IMR-90 (cell line): ENCODE results near the gene GMEB2.
"Not testable (repeated sequence)": the region's sequence is repeated elsewhere in the genome, so short reads cannot be mapped to it uniquely, and the experiment has no call there.

Experiments used
- FOS ChIP-seq: fragments of 150-350 bp; IDR thresholded peaks from 2 replicates; pipeline ENCODE4 v1.6.1; 2016; ENCODE audit warnings: low read depth, low read length
- MAFK ChIP-seq: IDR thresholded peaks from 2 replicates; pipeline ENCODE4 v1.6.1; 2012; ENCODE audit warnings: low read depth, low read length, improper control_type of control experiment
- POLR2A ChIP-seq: IDR thresholded peaks from 2 replicates; pipeline ENCODE4 v1.6.1; 2012; ENCODE audit warnings: mild to moderate bottlenecking, low read depth, low read length
- RAD21 ChIP-seq: IDR thresholded peaks from 2 replicates; pipeline ENCODE4 v1.6.1; 2012; ENCODE audit warnings: low read length, improper control_type of control experiment
- RCOR1 ChIP-seq: IDR thresholded peaks from 2 replicates; pipeline ENCODE4 v1.6.1; 2012; ENCODE audit warnings: mild to moderate bottlenecking, low read length, improper control_type of control experiment; ENCODE audit not compliant: insufficient replicate concordance
- RFX5 ChIP-seq: IDR thresholded peaks from 2 replicates; pipeline ENCODE4 v1.8.0; 2012; ENCODE audit warnings: low read depth, mild to moderate bottlenecking, low read length, moderate library complexity
- TF ChIP-seq, protein P1 (sequence below): conservative IDR thresholded peaks from 2 replicates; pipeline ENCODE4 v1.5.1; 2012; ENCODE audit warnings: mild to moderate bottlenecking, low read depth, low read length, improper control_type of control experiment
- TF ChIP-seq, protein P2 (sequence below): fragments of 150-350 bp; IDR thresholded peaks from 2 replicates; pipeline ENCODE4 v1.6.1; 2017; ENCODE audit warnings: mild to moderate bottlenecking, antibody characterized with exemption, low read length, low read depth

DNA sequence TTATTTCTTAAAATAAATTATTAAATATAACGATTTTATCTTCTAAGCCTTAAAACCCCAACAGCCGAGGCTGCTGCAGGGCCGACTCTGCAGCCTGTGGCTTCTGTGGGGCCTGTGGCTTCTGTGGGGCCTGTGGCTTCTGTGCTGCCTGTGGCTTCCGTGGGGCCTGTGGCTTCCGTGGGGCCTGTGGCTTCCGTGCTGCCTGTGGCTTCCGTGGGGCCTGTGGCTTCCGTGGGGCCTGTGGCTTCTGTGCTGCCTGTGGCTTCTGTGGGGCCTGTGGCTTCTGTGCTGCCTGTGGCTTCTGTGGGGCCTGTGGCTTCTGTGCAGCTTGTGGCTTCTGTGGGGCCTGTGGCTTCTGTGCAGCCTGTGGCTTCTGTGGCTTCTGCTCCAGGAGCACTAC is 25.2 kb downstream of the GMEB2 start:
- not testable (repeated sequence) for TF ChIP-seq POLR2A, RAD21, FOS, RCOR1, MAFK, RFX5
- TF ChIP-seq, protein P1, sequence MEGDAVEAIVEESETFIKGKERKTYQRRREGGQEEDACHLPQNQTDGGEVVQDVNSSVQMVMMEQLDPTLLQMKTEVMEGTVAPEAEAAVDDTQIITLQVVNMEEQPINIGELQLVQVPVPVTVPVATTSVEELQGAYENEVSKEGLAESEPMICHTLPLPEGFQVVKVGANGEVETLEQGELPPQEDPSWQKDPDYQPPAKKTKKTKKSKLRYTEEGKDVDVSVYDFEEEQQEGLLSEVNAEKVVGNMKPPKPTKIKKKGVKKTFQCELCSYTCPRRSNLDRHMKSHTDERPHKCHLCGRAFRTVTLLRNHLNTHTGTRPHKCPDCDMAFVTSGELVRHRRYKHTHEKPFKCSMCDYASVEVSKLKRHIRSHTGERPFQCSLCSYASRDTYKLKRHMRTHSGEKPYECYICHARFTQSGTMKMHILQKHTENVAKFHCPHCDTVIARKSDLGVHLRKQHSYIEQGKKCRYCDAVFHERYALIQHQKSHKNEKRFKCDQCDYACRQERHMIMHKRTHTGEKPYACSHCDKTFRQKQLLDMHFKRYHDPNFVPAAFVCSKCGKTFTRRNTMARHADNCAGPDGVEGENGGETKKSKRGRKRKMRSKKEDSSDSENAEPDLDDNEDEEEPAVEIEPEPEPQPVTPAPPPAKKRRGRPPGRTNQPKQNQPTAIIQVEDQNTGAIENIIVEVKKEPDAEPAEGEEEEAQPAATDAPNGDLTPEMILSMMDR = not testable (repeated sequence)
- TF ChIP-seq, protein P2, sequence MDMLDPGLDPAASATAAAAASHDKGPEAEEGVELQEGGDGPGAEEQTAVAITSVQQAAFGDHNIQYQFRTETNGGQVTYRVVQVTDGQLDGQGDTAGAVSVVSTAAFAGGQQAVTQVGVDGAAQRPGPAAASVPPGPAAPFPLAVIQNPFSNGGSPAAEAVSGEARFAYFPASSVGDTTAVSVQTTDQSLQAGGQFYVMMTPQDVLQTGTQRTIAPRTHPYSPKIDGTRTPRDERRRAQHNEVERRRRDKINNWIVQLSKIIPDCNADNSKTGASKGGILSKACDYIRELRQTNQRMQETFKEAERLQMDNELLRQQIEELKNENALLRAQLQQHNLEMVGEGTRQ = not testable (repeated sequence)
